H1 (cell line): ENCODE results near the gene MIEN1. TPM values are rescaled to one million over a fixed set of nuclear protein-coding genes. Genes with fewer than 3 reads are reported as not detected.

ENCODE experiments used
- CTCF ChIA-PET: fragments of 300-600 bp; sonication (Branson Sonifier 250); formaldehyde crosslinking; loops from one replicate; lab custom pipeline; 2021; ENCODE audit not compliant: partially characterized antibody; lab: Charles Lee
- POLR2A ChIA-PET: fragments of 300-600 bp; sonication (Branson Sonifier 250); formaldehyde crosslinking; loops from one replicate; lab custom pipeline; 2021; ENCODE audit warnings: inconsistent platforms; ENCODE audit not compliant: partially characterized antibody; lab: Charles Lee
- DNase-seq, 2 experiments: peaks; one replicate each; pipeline versions ENCODE4 v3.0.0 to v3.0.0-alpha.2; 2010 to 2022; ENCODE audit warnings: low spot score in 2 of 2, low read depth in 1 of 2, mixed read lengths in 1 of 2
- FAIRE-seq: peaks from 2 replicates; lab custom pipeline; 2011; peaks lifted over from hg19 to GRCh38; lab: Jason Lieb, UNC
- H2AFZ ChIP-seq: 2 replicates; pipeline ENCODE4 v1.8.1; 2012; ENCODE audit warnings: low read length, inconsistent platforms
- H2AK5ac ChIP-seq: 2 replicates; pipeline ENCODE4 v1.6.1; 2013; ENCODE audit warnings: low read depth, low read length
- H2BK120ac ChIP-seq: replicated peaks from 2 replicates; pipeline ENCODE3; 2013; ENCODE audit warnings: low read depth, low read length, inconsistent platforms
- H2BK12ac ChIP-seq: 2 replicates; pipeline ENCODE4 v1.6.1; 2013; ENCODE audit warnings: low read depth, low read length
- H2BK15ac ChIP-seq: 2 replicates; pipeline ENCODE4 v1.6.1; 2013; ENCODE audit warnings: low read length
- H2BK20ac ChIP-seq: 2 replicates; pipeline ENCODE4 v1.6.1; 2013; ENCODE audit warnings: low read length
- H2BK5ac ChIP-seq: 2 replicates; pipeline ENCODE4 v1.6.1; 2013; ENCODE audit warnings: low read depth, low read length
- H3K14ac ChIP-seq: 2 replicates; pipeline ENCODE4 v1.6.1; 2013; ENCODE audit warnings: inconsistent platforms; ENCODE audit not compliant: insufficient read length
- H3K18ac ChIP-seq: 2 replicates; pipeline ENCODE4 v1.6.1; 2013; ENCODE audit warnings: low read length; ENCODE audit errors: extremely low read depth
- H3K23ac ChIP-seq: 2 replicates; pipeline ENCODE4 v1.6.1; 2013; ENCODE audit warnings: inconsistent platforms; ENCODE audit not compliant: insufficient read length
- H3K23me2 ChIP-seq: 2 replicates; pipeline ENCODE4 v1.6.1; 2013; ENCODE audit warnings: low read depth, low read length
- H3K27ac ChIP-seq: 2 replicates; pipeline ENCODE4 v1.6.1; 2011; ENCODE audit warnings: low read depth, low read length, inconsistent platforms
- H3K27me3 ChIP-seq, 4 experiments: replicated peaks in 1 of 4; 1 replicate in 1 of 4; 2 replicates in 3 of 4; pipeline versions ENCODE4 v1.6.1 to v1.8.1; 2011 to 2013; ENCODE audit warnings: low read length in 3 of 4, mild to moderate bottlenecking in 3 of 4, inconsistent platforms in 2 of 4, mixed read lengths in 2 of 4, moderate library complexity in 1 of 4; ENCODE audit not compliant: control insufficient read depth in 3 of 4, insufficient read depth in 3 of 4; ENCODE audit errors: extremely low read depth in 1 of 4
- H3K36me3 ChIP-seq, 4 experiments: 2 replicates each; pipeline versions ENCODE4 v1.6.1 to v1.8.1; 2011 to 2013; ENCODE audit warnings: mild to moderate bottlenecking in 4 of 4, low read length in 3 of 4, moderate library complexity in 2 of 4, control low read depth in 1 of 4, inconsistent platforms in 1 of 4; ENCODE audit not compliant: insufficient read depth in 4 of 4, control insufficient read depth in 2 of 4
- H3K4ac ChIP-seq: replicated peaks from 2 replicates; pipeline ENCODE3; 2013; ENCODE audit warnings: low read length, low read depth, mixed read lengths, inconsistent platforms; ENCODE audit not compliant: insufficient read length
- H3K4me1 ChIP-seq, 4 experiments: replicated peaks in 1 of 4; 1 replicate in 1 of 4; 2 replicates in 3 of 4; pipeline versions ENCODE4 v1.6.1 to v1.8.1; 2011 to 2013; ENCODE audit warnings: low read length in 3 of 4, inconsistent platforms in 2 of 4, mixed read lengths in 1 of 4; ENCODE audit not compliant: insufficient read depth in 4 of 4, control insufficient read depth in 3 of 4
- H3K4me2 ChIP-seq, 2 experiments: 2 replicates each; pipeline versions ENCODE4 v1.6.1 to v1.8.1; 2011 to 2013; ENCODE audit warnings: low read depth in 2 of 2, low read length in 2 of 2, control low read depth in 1 of 2, inconsistent platforms in 1 of 2, mild to moderate bottlenecking in 1 of 2; ENCODE audit not compliant: insufficient read depth in 1 of 2
- H3K4me3 ChIP-seq, 4 experiments: fragments of 200-600, 300-600 bp in 1 of 4; sonication (generic), shearing (Covaris generic), sonication (Bioruptor Twin) in 1 of 4; 2 replicates each; pipeline versions ENCODE4 v1.5.1 to v1.8.1; 2011 to 2016; ENCODE audit warnings: low read length in 4 of 4, low read depth in 3 of 4, control low read depth in 2 of 4, inconsistent platforms in 2 of 4, mild to moderate bottlenecking in 2 of 4, mixed read lengths in 1 of 4, moderate library complexity in 1 of 4; ENCODE audit not compliant: insufficient read depth in 2 of 4; ENCODE audit errors: extremely low read depth in 1 of 4
- H3K56ac ChIP-seq: replicated peaks from 2 replicates; pipeline ENCODE3; 2013; ENCODE audit warnings: low read depth, mild to moderate bottlenecking, mixed read lengths, low read length, inconsistent platforms; ENCODE audit not compliant: insufficient read length
- H3K79me1 ChIP-seq: 2 replicates; pipeline ENCODE4 v1.6.1; 2013; ENCODE audit warnings: low read depth, low read length, control low read depth
- H3K79me2 ChIP-seq, 2 experiments: 2 replicates each; pipeline versions ENCODE4 v1.6.1 to v1.8.1; 2012 to 2013; ENCODE audit warnings: low read length in 2 of 2, mild to moderate bottlenecking in 2 of 2, inconsistent platforms in 1 of 2; ENCODE audit not compliant: insufficient read depth in 2 of 2, control insufficient read depth in 1 of 2
- H3K9ac ChIP-seq, 4 experiments: replicated peaks in 1 of 4; 1 replicate in 1 of 4; 2 replicates in 3 of 4; pipeline versions ENCODE4 v1.6.1 to v1.8.1; 2011 to 2013; ENCODE audit warnings: low read depth in 3 of 4, low read length in 3 of 4, control low read depth in 2 of 4, mild to moderate bottlenecking in 2 of 4, moderate library complexity in 2 of 4, inconsistent platforms in 1 of 4; ENCODE audit errors: extremely low read depth in 1 of 4
- H3K9me3 ChIP-seq, 2 experiments: 2 replicates each; pipeline versions ENCODE4 v1.6.1 to v1.8.1; 2012 to 2013; ENCODE audit warnings: mild to moderate bottlenecking in 2 of 2, moderate library complexity in 2 of 2, control low read depth in 1 of 2, inconsistent platforms in 1 of 2, low read depth in 1 of 2, low read length in 1 of 2, mixed read lengths in 1 of 2; ENCODE audit not compliant: insufficient read depth in 2 of 2
- H4K20me1 ChIP-seq, 2 experiments: replicated peaks in 1 of 2; 2 replicates each; pipeline versions ENCODE3 to v1.8.1; 2011 to 2013; ENCODE audit warnings: inconsistent platforms in 2 of 2, low read length in 2 of 2, mild to moderate bottlenecking in 1 of 2; ENCODE audit not compliant: insufficient read depth in 2 of 2, control insufficient read depth in 1 of 2
- H4K5ac ChIP-seq: 2 replicates; pipeline ENCODE4 v1.6.1; 2013; ENCODE audit warnings: low read length, low read depth, mixed read lengths, inconsistent platforms; ENCODE audit not compliant: insufficient read length
- H4K8ac ChIP-seq: 2 replicates; pipeline ENCODE4 v1.8.0; 2013; ENCODE audit warnings: mild to moderate bottlenecking, moderate library complexity, low read length, inconsistent platforms; ENCODE audit not compliant: insufficient read depth; ENCODE audit errors: extremely low read depth
- H4K91ac ChIP-seq: replicated peaks from 2 replicates; pipeline ENCODE3; 2013; ENCODE audit warnings: low read length, mixed read lengths, inconsistent platforms; ENCODE audit not compliant: insufficient read length
- CBX5 ChIP-seq: fragments of 300-800, 300-1000 bp; sonication (generic); IDR thresholded peaks from 2 replicates; pipeline ENCODE4 v1.7.1; 2016; ENCODE audit warnings: antibody characterized with exemption, low read length, low read depth
- CEBPB ChIP-seq: IDR thresholded peaks from 2 replicates; pipeline ENCODE4 v1.6.1; 2012; ENCODE audit warnings: low read depth, low read length
- CTBP2 ChIP-seq: IDR thresholded peaks from 2 replicates; pipeline ENCODE4 v1.7.0; 2011; ENCODE audit warnings: borderline replicate concordance, mild to moderate bottlenecking, moderate library complexity, mixed read lengths, low read length; ENCODE audit not compliant: insufficient read depth, insufficient read length
- EZH2 ChIP-seq: fragments of 200-600 bp; sonication (generic); IDR thresholded peaks from 2 replicates; pipeline ENCODE4 v1.7.1; 2012; ENCODE audit warnings: low read depth, mild to moderate bottlenecking, moderate library complexity, low read length, inconsistent platforms; ENCODE audit not compliant: severe bottlenecking
- POLR2A ChIP-seq, 2 experiments: IDR thresholded peaks; 1 replicate in 1 of 2; 2 replicates in 1 of 2; pipeline ENCODE4 v1.6.1; 2011; ENCODE audit warnings: low read depth in 2 of 2, low read length in 2 of 2, mild to moderate bottlenecking in 2 of 2; ENCODE audit errors: control extremely low read depth in 1 of 2
- SP4 ChIP-seq: IDR thresholded peaks from 2 replicates; pipeline ENCODE4 v1.6.1; 2012; ENCODE audit warnings: low read length, inconsistent platforms
- SRF ChIP-seq: IDR thresholded peaks from 2 replicates; pipeline ENCODE4 v1.6.1; 2011; ENCODE audit warnings: mild to moderate bottlenecking, low read depth, low read length, moderate library complexity
- WGBS, 2 experiments: shearing (Covaris generic) in 1 of 2; methylation state at CpG; one replicate each; pipeline versions ENCODE4 v1.1.6 to v1.1.7; 2013 to 2015; ENCODE audit warnings: low lambda C conversion rate in 2 of 2, mixed read lengths in 2 of 2, inconsistent platforms in 1 of 2, low coverage in 1 of 2, missing lambda C conversion rate in 1 of 2; ENCODE audit not compliant: insufficient replicate concordance in 2 of 2, insufficient coverage in 1 of 2, insufficient read length in 1 of 2; ENCODE audit errors: extremely low coverage in 1 of 2, missing lambda C conversion rate in 1 of 2; 5-methylcytosine and 5-hydroxymethylcytosine counted together
- polyA plus RNA-seq, 7 experiments: library from polyadenylated mRNA; depleted of rRNA in 3 of 7; stranded (reverse) in 5 of 7; unstranded in 2 of 7; fragments of >200 nt in 5 of 7; fragments of 200-250 nt in 2 of 7; gene quantifications; 1 replicate in 5 of 7; 2 replicates in 1 of 7; 4 replicates in 1 of 7; pipeline versions ENCODE4 v1.2.1 to v1.2.3, GENCODE V29; 2011 to 2013; ENCODE audit warnings: missing spikeins in 2 of 7, mixed read lengths in 2 of 7
- total RNA-seq: library from RNA; stranded (reverse); fragmentation: NEBNext Ultra II Directional; extraction: Animal tissue kit (Norgen Biotek cat#: 25700); gene quantifications from 2 replicates; pipeline ENCODE4 v1.2.1, GENCODE V29; 2021

The MIEN1 gene
- total and polyA plus RNA-seq, 2 of the 8 experiments (the other 6 are each of a cell fraction or from before 2014, with no cell fraction given), result 29.6 to 54.9 TPM

DNA sequence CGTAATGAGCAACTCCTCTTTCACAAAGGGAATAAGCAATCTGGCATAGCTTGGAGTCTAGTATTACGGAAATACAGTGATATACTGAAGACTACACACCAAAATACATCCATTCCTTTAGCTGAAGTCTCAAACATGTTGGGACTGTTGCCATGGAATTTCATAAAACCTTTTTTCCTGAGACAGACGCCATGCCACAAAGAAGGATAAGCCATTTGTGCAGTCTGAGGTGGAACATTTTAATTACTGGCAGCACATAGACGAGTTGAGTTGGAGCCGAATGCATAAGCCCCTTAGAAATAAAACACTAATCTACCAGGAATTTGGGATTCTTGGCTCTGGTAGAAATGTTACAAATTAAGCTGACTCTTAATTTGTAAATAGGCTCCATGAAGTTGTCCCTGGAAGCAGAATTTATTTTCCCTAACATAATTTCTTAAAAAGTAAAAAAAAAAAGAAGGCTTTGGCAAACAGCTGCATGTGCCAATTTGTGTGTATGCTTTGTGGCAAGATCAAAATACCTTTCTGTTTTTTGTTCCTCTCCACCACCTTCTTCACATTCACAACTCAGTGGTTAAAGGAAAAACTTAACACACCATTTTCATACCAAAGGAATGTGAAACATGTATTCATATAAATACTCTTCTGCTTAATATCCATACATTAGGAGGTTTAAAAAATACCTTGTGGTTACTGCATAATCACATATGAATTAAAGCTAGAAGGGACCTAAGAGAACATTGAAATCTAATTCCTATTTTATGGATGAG, 32.9 kb upstream of the MIEN1 start:
- Histone ChIP-seq H3K23ac (no peak overlapping the region), H3K4me2 (no peak overlapping the region), H4K20me1 (no peaks in the 10 kb centered on the region), H3K27ac (no peak overlapping the region), H3K79me1 (no peaks in the 10 kb centered on the region; the same call in 1 of the 2 replicates), H3K23me2 (no peaks in the 10 kb centered on the region), H4K5ac (no peak overlapping the region), H2BK120ac (no peak overlapping the region), H2AFZ (0 out of 2 replicates have a peak overlapping the region, but pooled peaks have one; percentile 23), H2BK5ac (no peak overlapping the region), H2BK12ac (no peak overlapping the region), H3K79me2 (no peaks in the 10 kb centered on the region), H3K27me3 (no peaks in the 10 kb centered on the region), H3K4me3 (no peak overlapping the region), H3K14ac (no peak overlapping the region), H3K4me1 (no peaks in the 10 kb centered on the region), H2BK20ac (no peak overlapping the region), H3K9ac (no peak overlapping the region), H3K36me3 (no peaks in the 10 kb centered on the region), H3K18ac (no peak overlapping the region), H4K8ac (no peak overlapping the region), H3K9me3 (no peaks in the 10 kb centered on the region), H4K91ac (no peak overlapping the region), H2BK15ac (no peak overlapping the region), H3K4ac (no peak overlapping the region), H3K56ac (no peak overlapping the region), H2AK5ac (no peak overlapping the region)
- ChIA-PET CTCF (interaction anchor here (0.6 to 2.2 kb wide), 5 partner anchors 8 to 152 kb away, joined by 3 to 8 read pairs (median 3); no protein-coding TSS in a partner anchor), POLR2A (no interaction called here)
- DNase-seq (no peak), FAIRE-seq (no peak)
- WGBS, 2 experiments, result 89% methylated on average over 5 of the region's 5 CpGs; no CpG with 5 or more reads in 1 of the 2 experiments
- TF ChIP-seq SP4 (no peak), SRF (no peak), CTBP2 (no peak), CEBPB (no peak), CBX5 (no peak), POLR2A (IDR thresholded peaks at IDR 0.05; ENCODE audit: control extremely low read depth in 1 of 2, low read depth in 2 of 2, low read length in 2 of 2) (no peak), EZH2 (no peak)
